Activated CD4-positive, alpha-beta memory T cell treated with anti-CD3 and anti-CD28 coated beads, Interleukin-2, amount 10 ng/mL, durations not matched to agents 7 days and 5 days (primary cell): ENCODE data around the gene VPS18. TPM values are rescaled to one million over a fixed set of nuclear protein-coding genes. Genes with fewer than 3 reads are reported as not detected.

Experiments used
- CTCF ChIA-PET: fragments of 350-600 bp; sonication (Branson Sonifier 250); formaldehyde crosslinking; loops from one replicate; lab custom pipeline; 2021; ENCODE audit warnings: antibody characterized with exemption, inconsistent platforms; lab: Charles Lee
- POLR2A ChIA-PET: fragments of 350-600 bp; sonication (Branson Sonifier 250); formaldehyde crosslinking; loops from one replicate; lab custom pipeline; 2021; ENCODE audit warnings: antibody characterized with exemption; lab: Charles Lee
- DNase-seq: peaks from one replicate; pipeline ENCODE4 v3.0.0-alpha.2; 2020
- H3K27ac Mint-ChIP-seq: one replicate; pipeline ENCODE4 v1.8.0; 2021; ENCODE audit warnings: mild to moderate bottlenecking, mixed read lengths
- H3K27me3 Mint-ChIP-seq: one replicate; pipeline ENCODE4 v1.8.0; 2021; ENCODE audit warnings: mixed read lengths
- H3K36me3 Mint-ChIP-seq: one replicate; pipeline ENCODE4 v1.8.0; 2021; ENCODE audit warnings: low read depth, mixed read lengths
- H3K4me1 Mint-ChIP-seq: one replicate; pipeline ENCODE4 v1.8.0; 2021; ENCODE audit warnings: mixed read lengths
- H3K4me3 Mint-ChIP-seq: one replicate; pipeline ENCODE4 v1.8.0; 2021; ENCODE audit warnings: mild to moderate bottlenecking, mixed read lengths
- H3K9me3 Mint-ChIP-seq: one replicate; pipeline ENCODE4 v1.8.0; 2021; ENCODE audit warnings: mixed read lengths
- total RNA-seq, 2 experiments: library from RNA; stranded (reverse); gene quantifications; one replicate each; pipeline ENCODE4 v1.2.3, GENCODE V29; 2021

Gene VPS18
- total RNA-seq, 2 experiments from 2014 or later: 16.3 to 17.1 TPM

DNA sequence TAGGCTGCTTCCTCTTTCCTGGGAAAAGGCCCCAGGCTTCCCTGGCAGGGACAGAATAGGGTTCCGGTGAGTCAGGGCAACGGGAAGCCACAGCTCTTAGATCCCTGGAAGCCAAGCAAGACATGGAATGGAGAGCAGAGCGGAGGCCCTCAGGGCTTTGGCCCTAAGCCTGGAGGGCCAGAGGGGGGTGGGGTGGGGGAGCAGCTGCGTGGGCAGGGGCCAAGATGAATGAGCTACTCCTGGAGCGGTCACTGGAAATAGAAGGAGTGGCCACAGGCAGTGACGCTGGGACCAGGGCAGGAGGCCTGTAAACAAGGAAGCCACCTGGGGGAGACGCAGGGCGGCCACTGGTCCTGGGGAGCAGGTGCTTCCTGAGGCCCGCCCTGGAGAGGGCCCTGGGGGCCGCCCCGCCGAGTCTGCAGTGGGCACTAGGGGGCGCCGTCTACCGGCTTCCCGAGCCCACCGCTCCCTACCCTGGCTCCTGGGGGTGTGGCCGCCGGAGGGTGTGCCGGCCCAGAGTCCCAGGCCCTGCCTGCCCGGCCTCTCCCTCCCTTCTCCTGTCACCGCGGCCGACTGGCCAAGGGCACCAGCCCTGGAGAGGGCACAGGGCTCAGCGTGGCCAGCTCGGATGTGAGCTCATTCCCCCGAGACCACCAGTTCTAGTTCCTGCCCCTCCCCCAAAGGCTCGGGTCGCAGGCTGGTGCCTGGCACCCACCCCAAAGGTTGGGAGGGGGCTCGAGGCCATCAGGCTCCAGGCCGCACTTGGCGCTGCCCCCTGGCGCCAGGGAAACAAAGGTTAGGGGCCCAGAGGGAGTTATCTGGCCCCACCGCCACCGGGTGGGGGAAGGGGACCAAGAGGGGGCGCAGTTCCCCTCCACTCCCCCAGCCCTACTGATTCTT lies 12.1 kb downstream of the VPS18 start:
- CTCF ChIA-PET: interaction anchor here (0.5 to 7.0 kb wide), 23 partner anchors 10 to 427 kb away, joined by 3 to 92 read pairs (median 4); partner anchors contain the start of genes CHAC1, NUSAP1, OIP5 and RAD51

DNA sequence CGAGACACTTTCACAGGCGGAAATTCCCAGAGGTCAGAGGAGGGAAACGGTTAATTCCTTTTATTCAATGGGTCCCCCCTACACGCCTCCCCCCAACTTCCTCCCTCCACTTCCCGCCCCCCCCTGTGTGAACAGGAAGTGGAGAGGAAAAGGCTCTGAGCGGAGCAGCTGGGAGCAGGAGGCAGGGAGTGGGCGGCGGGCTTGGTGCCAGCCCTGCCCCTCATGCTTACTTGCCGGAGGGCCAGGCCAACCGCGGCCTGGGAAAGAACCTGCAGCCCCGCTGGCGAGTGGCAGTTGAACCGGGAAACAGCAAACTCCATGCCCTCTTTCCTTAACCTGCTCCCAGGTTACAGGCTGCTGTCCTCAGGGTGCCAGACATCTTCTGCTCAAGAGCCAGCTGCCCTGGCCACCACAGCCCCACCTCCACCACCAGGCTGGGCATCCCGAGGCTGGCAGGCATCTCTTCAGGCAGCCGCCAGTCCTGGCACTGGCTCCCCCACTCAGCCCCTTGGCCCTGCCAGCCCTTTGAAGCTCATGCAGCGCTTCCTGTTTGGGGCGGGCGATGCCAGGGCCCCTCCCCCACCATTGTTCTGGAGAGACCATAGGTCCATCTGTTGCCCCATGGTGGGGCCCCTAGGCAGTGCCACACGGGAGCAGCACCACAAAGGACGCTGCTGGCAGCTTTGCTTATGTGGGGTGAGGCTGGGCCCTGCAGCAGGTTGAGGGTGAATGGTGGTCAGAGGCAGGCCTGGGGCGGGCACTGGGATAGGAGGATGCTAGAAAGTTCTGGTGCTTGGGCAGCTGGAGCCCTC lies 12.9 kb downstream of the VPS18 start:
- H3K4me3 Mint-ChIP-seq: peak overlapping the region; percentile 71
- peaks cover 23% of the 10 kb centered on the region for H3K36me3 Mint-ChIP-seq
- no peaks in the 10 kb centered on the region for H3K9me3 Mint-ChIP-seq
- CTCF ChIA-PET: interaction anchor here (0.6 to 7.0 kb wide), 16 partner anchors 11 to 278 kb away, joined by 3 to 92 read pairs (median 4); partner anchors contain the start of genes RAD51 and VPS18
- H3K27ac Mint-ChIP-seq: peak overlapping the region; percentile 49
- POLR2A ChIA-PET: interaction anchor here (0.9 to 6.7 kb wide), 6 partner anchors 12 to 378 kb away, joined by 3 to 34 read pairs (median 3); partner anchors contain the start of genes CHAC1 and VPS18
- H3K27me3 Mint-ChIP-seq: no peaks in the 10 kb centered on the region
- peak; percentile 62 for DNase-seq
- peaks cover 33% of the 10 kb centered on the region for H3K4me1 Mint-ChIP-seq

More for the DNA sequence above, 12.1 kb downstream of the VPS18 start:
- DNase-seq: peak; percentile 76
- H3K27me3 Mint-ChIP-seq: no peaks in the 10 kb centered on the region
- peaks cover 33% of the 10 kb centered on the region for H3K4me1 Mint-ChIP-seq
- POLR2A ChIA-PET: interaction anchor here (0.6 to 6.7 kb wide), 7 partner anchors 11 to 379 kb away, joined by 3 to 34 read pairs (median 3); partner anchors contain the start of gene VPS18
- H3K36me3 Mint-ChIP-seq: peaks cover 23% of the 10 kb centered on the region
- H3K27ac Mint-ChIP-seq: no peak overlapping the region
- H3K9me3 Mint-ChIP-seq: no peaks in the 10 kb centered on the region
- peak overlapping the region; percentile 71 for H3K4me3 Mint-ChIP-seq

DNA sequence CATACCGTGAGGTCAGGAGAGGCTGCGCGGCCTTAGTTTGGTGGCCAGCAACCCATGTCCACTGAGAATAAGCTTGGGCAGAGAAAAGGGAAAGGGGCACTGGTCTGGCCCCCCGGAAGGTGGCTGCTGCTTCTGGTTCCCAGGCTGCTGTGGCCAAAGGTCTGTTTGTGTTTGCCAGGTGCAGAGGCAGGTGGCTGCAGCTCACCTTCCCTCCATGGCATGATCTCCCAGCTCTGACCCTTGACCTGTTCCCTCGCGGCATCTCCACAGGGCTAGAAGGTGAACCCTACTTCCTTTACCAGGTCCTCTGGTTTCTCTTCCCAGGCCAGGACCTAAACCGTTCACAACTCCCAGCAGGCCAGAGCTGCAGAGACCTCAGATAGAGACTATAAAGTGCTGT lies 13.8 kb downstream of the VPS18 start:
- POLR2A ChIA-PET: interaction anchor here (2.5 to 6.7 kb wide), 2 partner anchors 13 to 34 kb away, joined by 10 to 34 read pairs; partner anchors contain the start of gene VPS18
- Mint-ChIP-seq H3K27ac (no peak overlapping the region), H3K4me3 (peak overlapping the region; percentile 32), H3K36me3 (peaks cover 17% of the 10 kb centered on the region), H3K27me3 (no peaks in the 10 kb centered on the region), H3K9me3 (no peaks in the 10 kb centered on the region), H3K4me1 (peaks cover 27% of the 10 kb centered on the region)
- DNase-seq: no peak
- CTCF ChIA-PET: interaction anchor here (1.0 to 7.0 kb wide), 6 partner anchors 12 to 277 kb away, joined by 3 to 92 read pairs (median 17); partner anchors contain the start of gene VPS18

DNA sequence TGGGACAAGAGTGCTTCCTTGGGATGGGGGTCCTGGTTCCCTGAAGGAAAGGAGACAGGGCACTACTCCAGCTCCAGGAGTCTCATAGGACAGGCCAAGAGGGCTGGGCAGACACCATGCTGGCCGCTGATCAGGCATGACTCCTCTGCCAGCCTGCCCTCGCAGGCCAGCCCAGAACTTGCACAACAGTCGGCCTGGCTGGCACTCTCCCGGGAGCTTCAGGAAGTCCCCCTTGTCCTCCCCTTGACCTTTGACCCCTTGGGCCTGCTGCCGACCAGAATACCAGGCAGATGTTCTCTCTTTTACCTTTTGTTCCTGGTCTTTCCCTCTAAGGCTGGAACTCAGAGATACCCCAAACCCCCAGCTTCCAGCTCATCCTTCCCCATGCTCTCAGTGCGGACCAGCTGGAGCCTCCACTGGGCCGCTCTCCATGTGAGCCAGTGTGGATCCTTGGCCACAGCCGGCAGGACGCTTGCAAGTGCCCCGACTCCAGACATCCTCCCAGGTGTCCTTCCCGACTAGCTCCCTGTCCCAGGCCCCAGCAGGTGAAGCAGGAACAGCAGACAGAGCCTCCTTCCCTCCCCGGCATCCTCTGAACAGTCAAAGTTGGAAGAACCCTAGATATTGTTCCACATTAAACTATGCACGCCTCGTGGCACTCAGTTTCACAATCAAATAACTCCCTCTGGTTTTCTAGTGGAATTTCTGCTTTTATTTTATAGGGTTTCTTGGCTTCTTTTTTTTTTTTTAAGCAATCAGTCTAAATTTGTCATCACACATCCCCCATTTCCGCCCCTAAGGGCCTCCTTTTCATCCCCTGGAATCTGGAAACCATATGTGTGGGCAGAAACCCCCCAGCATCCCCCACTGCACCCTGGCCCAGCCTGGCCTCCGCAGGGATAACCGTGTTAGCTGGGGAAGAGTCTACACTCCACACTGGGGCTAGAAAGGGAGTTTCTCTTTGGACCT lies 15.7 kb downstream of the VPS18 start:
- CTCF ChIA-PET: interaction anchor here (1.0 to 2.3 kb wide), 2 partner anchors 32 to 36 kb away, joined by 3 to 8 read pairs; partner anchors contain the start of gene RHOV
- POLR2A ChIA-PET: interaction anchor here (0.6 kb wide), 1 partner anchor 492 kb away, joined by 3 read pairs; no protein-coding TSS in a partner anchor
- H3K4me3 Mint-ChIP-seq: no peak overlapping the region
- DNase-seq: no peak
- H3K27me3 Mint-ChIP-seq: no peaks in the 10 kb centered on the region
- H3K9me3 Mint-ChIP-seq: no peaks in the 10 kb centered on the region
- peaks cover 16% of the 10 kb centered on the region for H3K4me1 Mint-ChIP-seq
- peaks cover under 1% of the 10 kb centered on the region for H3K36me3 Mint-ChIP-seq
- no peak overlapping the region for H3K27ac Mint-ChIP-seq

DNA sequence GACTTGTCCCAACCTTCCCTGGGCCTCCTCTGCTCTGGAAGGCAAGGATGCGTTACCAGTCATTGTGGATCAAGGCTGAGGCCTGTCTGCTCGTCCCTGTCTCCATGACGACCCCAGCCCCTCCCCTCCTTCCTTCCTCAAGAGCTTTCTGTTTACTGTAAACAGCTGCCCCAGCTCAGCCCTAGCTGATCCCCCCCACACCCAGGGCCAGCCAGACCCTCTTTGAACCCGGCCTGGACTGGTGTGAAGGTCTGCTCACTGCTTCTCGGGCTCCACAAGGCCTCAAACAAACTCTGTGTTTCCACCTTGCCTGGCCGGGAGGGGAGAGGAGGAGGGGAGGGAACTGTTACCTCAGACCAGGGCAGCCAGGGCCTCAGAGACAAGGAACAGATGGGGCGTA lies 16.9 kb downstream of the VPS18 start:
- H3K9me3 Mint-ChIP-seq: no peaks in the 10 kb centered on the region
- H3K4me1 Mint-ChIP-seq: peaks cover 16% of the 10 kb centered on the region
- H3K36me3 Mint-ChIP-seq: no peaks in the 10 kb centered on the region
- DNase-seq: no peak
- no peaks in the 10 kb centered on the region for H3K27me3 Mint-ChIP-seq
- ChIA-PET POLR2A (no interaction called here), CTCF (no interaction called here)
- no peak overlapping the region for H3K4me3 Mint-ChIP-seq
- no peak overlapping the region for H3K27ac Mint-ChIP-seq

DNA sequence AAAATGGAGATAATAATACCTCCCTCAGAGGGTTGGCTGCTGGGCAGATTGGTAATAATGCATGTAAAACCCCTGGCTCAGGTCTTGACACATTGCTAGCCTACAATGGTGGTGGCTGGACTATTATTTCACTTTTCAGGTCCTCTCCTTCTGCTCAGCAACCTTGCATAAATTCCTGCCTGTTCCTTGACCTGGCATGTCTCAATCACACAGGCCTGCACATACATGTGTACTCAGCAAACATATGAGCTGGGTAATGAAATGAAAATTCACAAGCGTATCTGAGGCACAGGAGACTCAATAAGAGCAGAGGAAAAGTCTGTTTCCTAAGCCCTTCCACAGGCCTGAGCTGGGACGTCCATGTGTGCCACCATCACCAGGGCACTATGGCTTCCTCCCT lies 17.4 kb downstream of the VPS18 start:
- ChIA-PET POLR2A (interaction anchor here (1.0 to 1.9 kb wide), 2 partner anchors 10 to 13 kb away, joined by 3 to 6 read pairs; no protein-coding TSS in a partner anchor), CTCF (interaction anchor here (1.2 to 1.3 kb wide), 2 partner anchors 18 to 19 kb away, joined by 3 to 5 read pairs; partner anchors contain the start of gene VPS18)
- no peak for DNase-seq
- Mint-ChIP-seq H3K4me1 (peaks cover 13% of the 10 kb centered on the region), H3K9me3 (no peaks in the 10 kb centered on the region), H3K27me3 (peaks cover 2% of the 10 kb centered on the region), H3K27ac (no peak overlapping the region), H3K4me3 (no peak overlapping the region), H3K36me3 (no peaks in the 10 kb centered on the region)

DNA sequence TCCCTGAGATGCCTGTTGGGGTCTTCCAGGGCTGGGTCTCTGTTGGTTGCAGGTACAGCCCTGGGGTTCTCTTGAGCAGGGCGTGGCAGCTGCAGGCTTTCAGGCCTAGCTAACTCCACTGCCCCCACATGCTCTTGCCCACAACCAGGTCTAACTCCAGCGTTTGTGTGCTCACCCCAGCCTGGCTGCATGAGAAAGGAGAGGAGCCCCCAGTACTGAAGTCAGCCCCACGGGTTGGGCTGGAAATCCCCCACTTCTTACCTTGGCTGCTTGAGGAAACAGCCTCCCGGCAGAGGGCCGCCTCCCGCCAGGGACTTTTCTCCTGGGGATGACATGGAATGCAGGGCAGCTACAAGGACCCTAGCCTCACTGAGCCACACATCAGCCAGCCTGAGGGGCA lies 18.2 kb downstream of the VPS18 start:
- POLR2A ChIA-PET: interaction anchor here (1.0 to 1.9 kb wide), 2 partner anchors 9 to 12 kb away, joined by 3 to 6 read pairs; no protein-coding TSS in a partner anchor
- H3K27ac Mint-ChIP-seq: no peak overlapping the region
- CTCF ChIA-PET: interaction anchor here (0.7 to 1.3 kb wide), 4 partner anchors 18 to 273 kb away, joined by 3 to 5 read pairs (median 4); partner anchors contain the start of gene VPS18
- H3K4me3 Mint-ChIP-seq: no peak overlapping the region
- no peaks in the 10 kb centered on the region for H3K36me3 Mint-ChIP-seq
- DNase-seq: no peak
- H3K9me3 Mint-ChIP-seq: no peaks in the 10 kb centered on the region
- peaks cover 6% of the 10 kb centered on the region for H3K4me1 Mint-ChIP-seq
- peaks cover 2% of the 10 kb centered on the region for H3K27me3 Mint-ChIP-seq

DNA sequence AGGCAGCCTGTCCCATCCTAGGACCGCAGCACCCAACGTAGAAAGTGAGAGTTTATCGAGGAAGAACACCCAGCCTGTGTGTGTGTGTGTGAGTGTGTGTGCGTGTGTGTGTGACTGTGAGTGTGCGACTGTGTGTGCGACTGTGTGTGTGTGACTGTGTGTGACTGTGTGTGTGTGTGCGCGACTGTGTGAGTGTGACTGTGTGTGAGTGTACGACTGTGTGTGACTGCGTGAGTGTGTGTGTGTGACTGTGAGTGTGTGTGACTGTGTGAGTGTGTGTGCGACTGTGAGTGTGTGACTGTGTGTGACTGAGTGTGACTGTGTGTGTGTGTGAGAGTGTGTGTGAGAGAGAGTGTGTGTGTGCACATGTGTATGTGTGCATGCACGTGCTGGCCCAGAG lies 19.8 kb downstream of the VPS18 start:
- H3K9me3 Mint-ChIP-seq: no peaks in the 10 kb centered on the region
- peaks cover 2% of the 10 kb centered on the region for H3K27me3 Mint-ChIP-seq
- CTCF ChIA-PET: interaction anchor here (1.7 kb wide), 1 partner anchor 20 kb away, joined by 4 read pairs; the partner anchor contains the start of gene VPS18
- POLR2A ChIA-PET: no interaction called here
- no peaks in the 10 kb centered on the region for H3K36me3 Mint-ChIP-seq
- H3K4me3 Mint-ChIP-seq: no peak overlapping the region
- no peak for DNase-seq
- no peak overlapping the region for H3K27ac Mint-ChIP-seq
- H3K4me1 Mint-ChIP-seq: no peaks in the 10 kb centered on the region

DNA sequence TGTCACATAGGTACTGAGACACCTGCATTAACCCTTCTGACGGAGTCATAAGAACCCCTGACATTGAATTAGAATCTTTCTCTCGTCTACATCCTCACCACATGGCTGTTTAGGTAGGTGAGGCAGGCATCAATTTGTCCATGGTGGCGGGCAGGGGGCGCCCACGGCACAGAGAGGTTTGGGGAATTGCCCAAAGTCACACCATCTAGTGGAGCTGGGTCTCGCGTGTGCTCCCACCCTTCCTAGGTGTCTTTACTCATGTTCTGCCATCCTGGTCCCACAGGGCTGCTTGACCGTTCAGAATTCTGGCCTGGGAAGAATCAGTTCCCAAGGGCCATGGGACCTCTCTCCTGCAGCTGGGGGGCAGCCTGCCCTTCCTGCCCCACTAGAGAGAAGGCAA lies 20.2 kb downstream of the VPS18 start:
- no peaks in the 10 kb centered on the region for H3K9me3 Mint-ChIP-seq
- no peak for DNase-seq
- no peaks in the 10 kb centered on the region for H3K4me1 Mint-ChIP-seq
- no peak overlapping the region for H3K27ac Mint-ChIP-seq
- ChIA-PET CTCF (interaction anchor here (1.7 kb wide), 1 partner anchor 20 kb away, joined by 4 read pairs; the partner anchor contains the start of gene VPS18), POLR2A (no interaction called here)
- no peaks in the 10 kb centered on the region for H3K36me3 Mint-ChIP-seq
- no peak overlapping the region for H3K4me3 Mint-ChIP-seq
- H3K27me3 Mint-ChIP-seq: peaks cover 2% of the 10 kb centered on the region

DNA sequence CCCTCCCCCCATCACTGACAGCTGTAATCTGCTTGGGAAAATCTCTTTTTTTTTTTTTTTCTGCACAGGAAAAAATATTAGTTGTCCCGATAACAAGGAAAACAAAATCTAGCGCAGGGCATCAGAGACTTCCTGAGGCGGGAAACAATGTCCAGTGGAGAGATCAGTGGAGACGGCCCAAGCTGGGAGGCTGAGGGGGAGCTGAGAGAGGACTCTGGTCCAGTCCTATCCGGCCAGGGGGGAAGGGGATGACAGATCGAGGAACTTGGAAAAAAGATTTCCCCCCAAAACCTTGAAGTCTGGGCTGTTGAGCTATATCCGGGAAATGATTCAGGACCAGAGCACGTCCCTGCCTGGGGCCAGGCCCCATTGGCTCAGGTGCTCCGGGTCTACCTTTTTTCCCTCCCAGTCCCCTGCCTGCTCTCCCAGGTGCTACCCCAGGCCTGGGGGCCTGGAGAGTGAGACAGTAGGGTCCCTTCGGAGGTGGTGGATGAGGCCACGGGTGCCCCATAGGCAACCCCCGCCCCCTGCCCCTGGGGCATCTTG lies 20.9 kb downstream of the VPS18 start:
- POLR2A ChIA-PET: no interaction called here
- peaks cover 2% of the 10 kb centered on the region for H3K27me3 Mint-ChIP-seq
- no peak overlapping the region for H3K4me3 Mint-ChIP-seq
- DNase-seq: no peak
- H3K36me3 Mint-ChIP-seq: no peaks in the 10 kb centered on the region
- H3K4me1 Mint-ChIP-seq: no peaks in the 10 kb centered on the region
- no peak overlapping the region for H3K27ac Mint-ChIP-seq
- no peaks in the 10 kb centered on the region for H3K9me3 Mint-ChIP-seq
- CTCF ChIA-PET: interaction anchor here (1.7 kb wide), 1 partner anchor 21 kb away, joined by 4 read pairs; the partner anchor contains the start of gene VPS18

DNA sequence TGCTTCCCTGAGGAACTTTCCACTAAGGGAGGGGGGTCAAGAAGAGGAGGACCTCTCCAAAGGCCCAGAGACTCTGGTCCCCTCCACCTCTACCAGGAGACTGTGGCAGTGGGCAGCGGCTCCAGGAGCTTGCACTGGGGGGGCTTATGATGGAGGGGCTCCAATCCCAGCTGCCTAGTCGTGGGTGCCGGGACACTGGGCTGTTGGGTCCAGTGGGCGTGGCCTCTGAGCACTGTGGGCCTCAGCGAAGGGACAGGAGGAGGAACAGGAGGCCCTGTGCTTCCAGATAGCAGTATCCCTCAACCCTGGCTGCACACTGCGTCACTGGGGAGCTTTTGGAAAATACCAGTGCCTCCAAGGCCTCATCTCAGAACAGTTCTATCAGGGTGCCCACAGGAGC lies 21.4 kb downstream of the VPS18 start:
- no peaks in the 10 kb centered on the region for H3K36me3 Mint-ChIP-seq
- no peak overlapping the region for H3K27ac Mint-ChIP-seq
- H3K27me3 Mint-ChIP-seq: peaks cover 2% of the 10 kb centered on the region
- no peaks in the 10 kb centered on the region for H3K9me3 Mint-ChIP-seq
- ChIA-PET POLR2A (no interaction called here), CTCF (interaction anchor here (1.7 kb wide), 1 partner anchor 22 kb away, joined by 4 read pairs; the partner anchor contains the start of gene VPS18)
- DNase-seq: no peak
- no peak overlapping the region for H3K4me3 Mint-ChIP-seq
- no peaks in the 10 kb centered on the region for H3K4me1 Mint-ChIP-seq
